SKM-1 (cell line): Measurements from ENCODE around the gene ARL17B.
"Not testable (repeated sequence)": the region's sequence is repeated elsewhere in the genome, so short reads cannot be mapped to it uniquely, and the experiment has no call there.

Experiments
- DNase-seq: peaks from one replicate; lab custom pipeline; 2025; ENCODE audit not compliant: unreplicated experiment; lab: John Stamatoyannopoulos, UW

ARL17B gene

GRCh38 chr17:46252804-46253203 lies 108.8 kb downstream of the ARL17B start:
- DNase-seq, result not testable (repeated sequence)

- not testable (repeated sequence) for DNase-seq
Observed at GRCh38 chr17:46249153-46249552, 112.4 kb downstream of the ARL17B start.

GRCh38 chr17:46244949-46245768 lies 116.4 kb downstream of the ARL17B start:
- DNase-seq, result not testable (repeated sequence)

DNA sequence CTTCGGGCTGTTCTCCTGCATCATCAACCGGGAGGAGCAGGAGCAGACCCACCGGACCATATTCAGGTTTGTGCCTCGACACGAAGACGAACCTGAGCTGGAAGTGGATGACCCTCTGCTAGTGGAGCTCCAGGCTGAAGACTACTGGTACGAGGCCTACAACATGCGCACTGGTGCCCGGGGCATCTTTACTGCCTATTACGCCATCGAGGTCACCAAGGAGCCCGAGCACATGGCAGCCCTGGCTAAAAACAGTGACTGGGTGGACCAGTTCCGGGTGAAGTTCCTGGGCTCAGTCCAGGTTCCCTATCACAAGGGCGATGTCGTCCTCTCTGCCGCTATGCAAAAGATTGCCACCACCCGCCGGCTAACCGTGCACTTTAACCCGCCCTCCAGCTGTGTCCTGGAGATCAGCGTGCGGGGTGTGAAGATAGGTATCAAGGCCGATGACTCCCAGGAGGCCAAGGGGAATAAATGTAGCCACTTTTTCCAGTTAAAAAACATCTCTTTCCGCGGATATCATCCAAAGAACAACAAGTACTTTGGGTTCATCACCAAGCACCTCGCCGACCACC lies 117.1 kb downstream of the ARL17B start:
- DNase-seq, result not testable (repeated sequence)

- DNase-seq, result not testable (repeated sequence)
Observed at GRCh38 chr17:46243928-46244327, 117.6 kb downstream of the ARL17B start.

GRCh38 chr17:46243505-46243904 lies 118.1 kb downstream of the ARL17B start:
- not testable (repeated sequence) for DNase-seq

GRCh38 chr17:46231359-46231758 lies 130.2 kb downstream of the ARL17B start:
- not testable (repeated sequence) for DNase-seq

- peak; percentile 67 for DNase-seq
Observed at GRCh38 chr17:46225274-46225794, 136.2 kb downstream of the ARL17B start.

- DNase-seq, result not testable (repeated sequence)
Observed at GRCh38 chr17:46224864-46225263, 136.7 kb downstream of the ARL17B start.
